HT1080 (cell line): ENCODE results near the gene FBLN5. TPM values are rescaled to one million over a fixed set of nuclear protein-coding genes. Genes with fewer than 3 reads are reported as not detected.

Experiments used
- DNase-seq: peaks from one replicate; pipeline ENCODE4 v3.0.0-alpha.2; 2015; ENCODE audit warnings: low read depth
- total RNA-seq: library from RNA; depleted of rRNA; stranded (reverse); fragments of >200 nt; shearing (Covaris generic); gene quantifications from 2 replicates; pipeline ENCODE4 v1.2.3, GENCODE V29; 2014

FBLN5 gene
- total RNA-seq, 1 experiment from 2014 or later: 0.47 TPM

GRCh38 chr14:91946622-91947474, 646 bp downstream of the FBLN5 start:
- no peak for DNase-seq

- no peak for DNase-seq
Measured at GRCh38 chr14:91945751-91946621, 1.5 kb downstream of the FBLN5 start.

GRCh38 chr14:91942946-91943345, 4.5 kb downstream of the FBLN5 start:
- no peak for DNase-seq

- no peak for DNase-seq
Measured at GRCh38 chr14:91942128-91942527, 5.4 kb downstream of the FBLN5 start.

GRCh38 chr14:91940209-91940608, 7.3 kb downstream of the FBLN5 start:
- DNase-seq: no peak

- DNase-seq: no peak
Measured at GRCh38 chr14:91935586-91935985, 11.9 kb downstream of the FBLN5 start.

GRCh38 chr14:91934554-91935285, 12.8 kb downstream of the FBLN5 start:
- no peak for DNase-seq

- no peak for DNase-seq
Measured at GRCh38 chr14:91931478-91932088, 15.9 kb downstream of the FBLN5 start.

- no peak for DNase-seq
Measured at GRCh38 chr14:91929700-91930099, 17.8 kb downstream of the FBLN5 start.

- no peak for DNase-seq
Measured at GRCh38 chr14:91927800-91928199, 19.7 kb downstream of the FBLN5 start.

- no peak for DNase-seq
Measured at GRCh38 chr14:91927191-91927590, 20.3 kb downstream of the FBLN5 start.

GRCh38 chr14:91926131-91926890, 21.2 kb downstream of the FBLN5 start:
- DNase-seq: no peak

GRCh38 chr14:91925727-91926121, 21.8 kb downstream of the FBLN5 start:
- no peak for DNase-seq

- DNase-seq: no peak
Measured at GRCh38 chr14:91925001-91925726, 22.3 kb downstream of the FBLN5 start.

GRCh38 chr14:91920526-91920925, 27.0 kb downstream of the FBLN5 start:
- no peak for DNase-seq

GRCh38 chr14:91919814-91920213, 27.7 kb downstream of the FBLN5 start:
- no peak for DNase-seq

GRCh38 chr14:91918186-91918883, 29.2 kb downstream of the FBLN5 start:
- DNase-seq: no peak

GRCh38 chr14:91912035-91912434, 35.5 kb downstream of the FBLN5 start:
- no peak for DNase-seq

GRCh38 chr14:91911474-91912032, 35.9 kb downstream of the FBLN5 start:
- peak; percentile 39 for DNase-seq
